ENCODE results near the gene CLSTN2. TPM values are rescaled to one million over a fixed set of nuclear protein-coding genes. Genes with fewer than 3 reads are reported as not detected.

The CLSTN2 gene
- total and polyA plus RNA-seq, 2 of the 13 experiments (the other 11 are each of a cell fraction or from before 2014, with no cell fraction given): not detected

DNA sequence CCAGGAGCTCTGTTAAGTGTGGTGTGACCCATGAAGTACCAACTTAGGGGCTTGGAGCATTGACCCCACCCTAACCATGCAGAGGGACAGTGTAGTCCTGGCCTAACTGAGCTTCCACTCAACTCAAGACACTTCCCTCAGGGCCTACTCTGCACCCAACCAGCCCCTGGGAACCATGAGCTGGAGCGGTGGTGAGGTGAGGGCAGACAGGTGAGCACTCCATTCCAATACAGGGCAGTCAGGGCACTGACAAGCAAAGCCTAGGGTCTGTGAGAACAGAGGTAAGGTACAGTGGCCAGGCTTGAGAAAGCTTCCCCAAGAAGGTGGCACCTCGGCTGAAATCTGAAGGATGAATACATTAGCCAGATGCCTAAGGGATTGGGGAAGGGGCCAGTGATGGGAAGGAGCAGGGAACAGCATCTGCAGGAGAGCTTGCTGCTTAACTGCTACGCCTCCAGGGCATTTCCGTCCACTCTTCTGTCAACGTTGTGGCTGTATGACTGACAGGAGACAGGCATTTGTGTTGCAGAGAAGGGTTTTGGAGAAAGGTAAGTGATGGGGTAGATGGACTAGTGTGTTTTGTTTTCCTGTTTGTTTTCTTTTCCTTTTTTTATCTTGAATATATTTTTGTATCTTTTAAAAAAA is 499.4 kb downstream of the CLSTN2 start:
- intact Hi-C loops (cut with micrococcal nuclease; ENCODE audit: unreplicated experiment) (no loop called here), in situ Hi-C loops (cut with HindIII; ENCODE audit: extremely low pct_ligation_motif_present, low pct_unique_long_range_greater_than_20kb) (no loop called here)
- Histone ChIP-seq H2AFZ (ENCODE audit: low read length) (no peak overlapping the region), H4K20me1 (ENCODE audit: insufficient read depth, low read length) (no peaks in the 10 kb centered on the region), H3K9ac (ENCODE audit: insufficient read depth, low read depth, low read length) (no peak overlapping the region), H3K4me1 (ENCODE audit: insufficient read depth, low read length) (no peaks in the 10 kb centered on the region), H3K36me3 (replicated peaks in 1 of 2; ENCODE audit: control insufficient read depth in 1 of 2, insufficient read depth in 2 of 2, low read length in 2 of 2) (no peaks in the 10 kb centered on the region), H3K4me3 (replicated peaks in 1 of 3; ENCODE audit: insufficient read depth in 1 of 3, low read depth in 2 of 3, low read length in 3 of 3) (no peak overlapping the region), H3K27ac (ENCODE audit: extremely low read length, insufficient read depth, low read length) (no peak overlapping the region), H3K4me2 (ENCODE audit: low read depth, low read length) (no peak overlapping the region), H3K79me2 (ENCODE audit: insufficient read depth, low read length) (no peaks in the 10 kb centered on the region), H3K27me3 (ENCODE audit: control insufficient read depth in 1 of 2, insufficient read depth in 2 of 2, low read length in 2 of 2) (no peaks in the 10 kb centered on the region; a peak in 1 of 5 replicates), H3K9me3 (ENCODE audit: low read length) (no peaks in the 10 kb centered on the region)
- 12% methylated on average over 4 of the region's 5 CpGs for WGBS (ENCODE audit: low lambda C conversion rate)
- CTCF ChIA-PET (ENCODE audit: low intra/inter-chr PET ratio, low total read pairs): no interaction called here
- FAIRE-seq (no peak), ATAC-seq (no peak), DNase-seq (ENCODE audit: low spot score) (no peak)
- no TSS peak for BruUV-seq (replicated peaks)
- POLR2A ChIA-PET: no interaction called here
- TF ChIP-seq TCF7L2 (IDR thresholded peaks at IDR 0.05; ENCODE audit: low read depth, low read length) (no peak), ZNF569 (CRISPR knock-in tag; IDR thresholded peaks at IDR 0.05; ENCODE audit: borderline replicate concordance) (no peak), ZNF530 (CRISPR knock-in tag; IDR thresholded peaks at IDR 0.05; ENCODE audit: low read depth) (no peak), ZBTB1 (CRISPR knock-in tag; IDR thresholded peaks at IDR 0.05; ENCODE audit: borderline replicate concordance) (no peak), ZNF567 (CRISPR knock-in tag; IDR thresholded peaks at IDR 0.05; ENCODE audit: borderline replicate concordance) (no peak), RCOR2 (CRISPR knock-in tag; IDR thresholded peaks at IDR 0.05) (no peak), SOX6 (IDR thresholded peaks at IDR 0.05) (no peak), SOX6 (CRISPR knock-in tag; IDR thresholded peaks at IDR 0.05) (no peak), KMT2B (CRISPR knock-in tag; IDR thresholded peaks at IDR 0.05) (no peak), CREM (IDR thresholded peaks at IDR 0.05) (no peak), CREM (CRISPR knock-in tag; IDR thresholded peaks at IDR 0.05) (no peak), PRPF4 (IDR thresholded peaks at IDR 0.05; ENCODE audit: low read depth, low read length, poor library complexity, severe bottlenecking) (no peak), ADNP (CRISPR knock-in tag; IDR thresholded peaks at IDR 0.05) (no peak)
- TF ChIP-seq, protein P1, sequence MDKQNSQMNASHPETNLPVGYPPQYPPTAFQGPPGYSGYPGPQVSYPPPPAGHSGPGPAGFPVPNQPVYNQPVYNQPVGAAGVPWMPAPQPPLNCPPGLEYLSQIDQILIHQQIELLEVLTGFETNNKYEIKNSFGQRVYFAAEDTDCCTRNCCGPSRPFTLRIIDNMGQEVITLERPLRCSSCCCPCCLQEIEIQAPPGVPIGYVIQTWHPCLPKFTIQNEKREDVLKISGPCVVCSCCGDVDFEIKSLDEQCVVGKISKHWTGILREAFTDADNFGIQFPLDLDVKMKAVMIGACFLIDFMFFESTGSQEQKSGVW (CRISPR knock-in tag; IDR thresholded peaks at IDR 0.05; ENCODE audit: borderline replicate concordance): no peak
- TF ChIP-seq, protein P2, sequence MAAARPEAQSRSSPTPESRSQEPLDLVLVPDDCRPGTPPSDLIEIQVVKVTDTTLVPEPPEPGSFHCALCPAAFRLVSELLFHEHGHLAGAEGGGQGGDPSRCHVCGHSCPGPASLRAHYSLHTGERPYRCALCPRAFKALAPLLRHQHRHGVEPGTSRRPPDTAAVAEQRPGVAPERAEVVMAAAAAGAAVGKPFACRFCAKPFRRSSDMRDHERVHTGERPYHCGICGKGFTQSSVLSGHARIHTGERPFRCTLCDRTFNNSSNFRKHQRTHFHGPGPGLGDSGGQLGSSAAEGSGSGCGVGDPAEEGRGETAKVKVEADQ (CRISPR knock-in tag; IDR thresholded peaks at IDR 0.05; ENCODE audit: borderline replicate concordance): no peak
